Left renal pelvis (tissue), 4 donors: ENCODE data around the gene FAM107B. TPM values are rescaled to one million over a fixed set of nuclear protein-coding genes. Genes with fewer than 3 reads are reported as not detected.
"Not testable (repeated sequence)": the region's sequence is repeated elsewhere in the genome, so short reads cannot be mapped to it uniquely, and the experiment has no call there.

Experiments used
- DNase-seq, 4 donors: peaks; one replicate each; pipeline ENCODE4 v3.0.0-alpha.2; 2013; ENCODE audit warnings: low read depth in 4 of 4, low spot score in 3 of 4
- polyA plus RNA-seq, 4 donors: library from polyadenylated mRNA; unstranded; fragments of 120-200 nt; gene quantifications; one replicate each; pipeline ENCODE4 v1.2.1, GENCODE V29; 2013; ENCODE audit not compliant: insufficient read length in 4 of 4

Gene FAM107B
- polyA plus RNA-seq, 4 donors = 36.4 to 121 (median 97.9) TPM

- DNase-seq = no peak
Observed at GRCh38 chr10:14645239-14645960, 129.3 kb downstream of the FAM107B start.

GRCh38 chr10:14639637-14640036 lies 135.1 kb downstream of the FAM107B start:
- no peak for DNase-seq

- no peak for DNase-seq
Observed at GRCh38 chr10:14635043-14635710, 139.5 kb downstream of the FAM107B start.

GRCh38 chr10:14634572-14634971 lies 140.1 kb downstream of the FAM107B start:
- DNase-seq = not testable (repeated sequence)

- no peak for DNase-seq
Observed at GRCh38 chr10:14625765-14626525, 148.8 kb downstream of the FAM107B start.

- DNase-seq = no peak
Observed at GRCh38 chr10:14625192-14625631, 149.5 kb downstream of the FAM107B start.

- DNase-seq = no peak
Observed at GRCh38 chr10:14624600-14624999, 150.1 kb downstream of the FAM107B start.

- no peak for DNase-seq
Observed at GRCh38 chr10:14623931-14624330, 150.8 kb downstream of the FAM107B start.

GRCh38 chr10:14621037-14621436 lies 153.7 kb downstream of the FAM107B start:
- DNase-seq = no peak

GRCh38 chr10:14618674-14619073 lies 156.0 kb downstream of the FAM107B start:
- no peak for DNase-seq

- no peak for DNase-seq
Observed at GRCh38 chr10:14617852-14618251, 156.8 kb downstream of the FAM107B start.

- DNase-seq = no peak
Observed at GRCh38 chr10:14616955-14617730, 157.6 kb downstream of the FAM107B start.

- DNase-seq = no peak
Observed at GRCh38 chr10:14616465-14616864, 158.2 kb downstream of the FAM107B start.

GRCh38 chr10:14613588-14613920 lies 161.1 kb downstream of the FAM107B start:
- DNase-seq = no peak

GRCh38 chr10:14612873-14613587 lies 161.7 kb downstream of the FAM107B start:
- DNase-seq = no peak

- DNase-seq = peak in 1 of 4 donors; percentile 41
Observed at GRCh38 chr10:14611968-14612693, 162.6 kb downstream of the FAM107B start.

GRCh38 chr10:14609178-14609577 lies 165.5 kb downstream of the FAM107B start:
- DNase-seq = no peak

- no peak for DNase-seq
Observed at GRCh38 chr10:14608381-14609001, 166.2 kb downstream of the FAM107B start.

- DNase-seq = no peak
Observed at GRCh38 chr10:14606633-14607032, 168.1 kb downstream of the FAM107B start.
